H1 (cell line): Measurements from ENCODE around the gene CHRD. TPM values are rescaled to one million over a fixed set of nuclear protein-coding genes. Genes with fewer than 3 reads are reported as not detected.

Experiments used
- CTCF ChIA-PET: fragments of 300-600 bp; sonication (Branson Sonifier 250); formaldehyde crosslinking; loops from one replicate; lab custom pipeline; 2021; ENCODE audit not compliant: partially characterized antibody; lab: Charles Lee
- POLR2A ChIA-PET: fragments of 300-600 bp; sonication (Branson Sonifier 250); formaldehyde crosslinking; loops from one replicate; lab custom pipeline; 2021; ENCODE audit warnings: inconsistent platforms; ENCODE audit not compliant: partially characterized antibody; lab: Charles Lee
- DNase-seq, 2 experiments: peaks; one replicate each; pipeline versions ENCODE4 v3.0.0 to v3.0.0-alpha.2; 2010 to 2022; ENCODE audit warnings: low spot score in 2 of 2, low read depth in 1 of 2, mixed read lengths in 1 of 2
- FAIRE-seq: peaks from 2 replicates; lab custom pipeline; 2011; peaks lifted over from hg19 to GRCh38; lab: Jason Lieb, UNC
- H2AFZ ChIP-seq: 2 replicates; pipeline ENCODE4 v1.8.1; 2012; ENCODE audit warnings: low read length, inconsistent platforms
- H2AK5ac ChIP-seq: 2 replicates; pipeline ENCODE4 v1.6.1; 2013; ENCODE audit warnings: low read depth, low read length
- H2BK120ac ChIP-seq: replicated peaks from 2 replicates; pipeline ENCODE3; 2013; ENCODE audit warnings: low read depth, low read length, inconsistent platforms
- H2BK12ac ChIP-seq: 2 replicates; pipeline ENCODE4 v1.6.1; 2013; ENCODE audit warnings: low read depth, low read length
- H2BK15ac ChIP-seq: 2 replicates; pipeline ENCODE4 v1.6.1; 2013; ENCODE audit warnings: low read length
- H2BK20ac ChIP-seq: 2 replicates; pipeline ENCODE4 v1.6.1; 2013; ENCODE audit warnings: low read length
- H2BK5ac ChIP-seq: 2 replicates; pipeline ENCODE4 v1.6.1; 2013; ENCODE audit warnings: low read depth, low read length
- H3K14ac ChIP-seq: 2 replicates; pipeline ENCODE4 v1.6.1; 2013; ENCODE audit warnings: inconsistent platforms; ENCODE audit not compliant: insufficient read length
- H3K18ac ChIP-seq: 2 replicates; pipeline ENCODE4 v1.6.1; 2013; ENCODE audit warnings: low read length; ENCODE audit errors: extremely low read depth
- H3K23ac ChIP-seq: 2 replicates; pipeline ENCODE4 v1.6.1; 2013; ENCODE audit warnings: inconsistent platforms; ENCODE audit not compliant: insufficient read length
- H3K23me2 ChIP-seq: 2 replicates; pipeline ENCODE4 v1.6.1; 2013; ENCODE audit warnings: low read depth, low read length
- H3K27ac ChIP-seq: 2 replicates; pipeline ENCODE4 v1.6.1; 2011; ENCODE audit warnings: low read depth, low read length, inconsistent platforms
- H3K27me3 ChIP-seq, 4 experiments: replicated peaks in 1 of 4; 1 replicate in 1 of 4; 2 replicates in 3 of 4; pipeline versions ENCODE4 v1.6.1 to v1.8.1; 2011 to 2013; ENCODE audit warnings: low read length in 3 of 4, mild to moderate bottlenecking in 3 of 4, inconsistent platforms in 2 of 4, mixed read lengths in 2 of 4, moderate library complexity in 1 of 4; ENCODE audit not compliant: control insufficient read depth in 3 of 4, insufficient read depth in 3 of 4; ENCODE audit errors: extremely low read depth in 1 of 4
- H3K36me3 ChIP-seq, 4 experiments: 2 replicates each; pipeline versions ENCODE4 v1.6.1 to v1.8.1; 2011 to 2013; ENCODE audit warnings: mild to moderate bottlenecking in 4 of 4, low read length in 3 of 4, moderate library complexity in 2 of 4, control low read depth in 1 of 4, inconsistent platforms in 1 of 4; ENCODE audit not compliant: insufficient read depth in 4 of 4, control insufficient read depth in 2 of 4
- H3K4ac ChIP-seq: replicated peaks from 2 replicates; pipeline ENCODE3; 2013; ENCODE audit warnings: low read length, low read depth, mixed read lengths, inconsistent platforms; ENCODE audit not compliant: insufficient read length
- H3K4me1 ChIP-seq, 4 experiments: replicated peaks in 1 of 4; 1 replicate in 1 of 4; 2 replicates in 3 of 4; pipeline versions ENCODE4 v1.6.1 to v1.8.1; 2011 to 2013; ENCODE audit warnings: low read length in 3 of 4, inconsistent platforms in 2 of 4, mixed read lengths in 1 of 4; ENCODE audit not compliant: insufficient read depth in 4 of 4, control insufficient read depth in 3 of 4
- H3K4me2 ChIP-seq, 2 experiments: 2 replicates each; pipeline versions ENCODE4 v1.6.1 to v1.8.1; 2011 to 2013; ENCODE audit warnings: low read depth in 2 of 2, low read length in 2 of 2, control low read depth in 1 of 2, inconsistent platforms in 1 of 2, mild to moderate bottlenecking in 1 of 2; ENCODE audit not compliant: insufficient read depth in 1 of 2
- H3K4me3 ChIP-seq, 4 experiments: fragments of 200-600, 300-600 bp in 1 of 4; sonication (generic), shearing (Covaris generic), sonication (Bioruptor Twin) in 1 of 4; 2 replicates each; pipeline versions ENCODE4 v1.5.1 to v1.8.1; 2011 to 2016; ENCODE audit warnings: low read length in 4 of 4, low read depth in 3 of 4, control low read depth in 2 of 4, inconsistent platforms in 2 of 4, mild to moderate bottlenecking in 2 of 4, mixed read lengths in 1 of 4, moderate library complexity in 1 of 4; ENCODE audit not compliant: insufficient read depth in 2 of 4; ENCODE audit errors: extremely low read depth in 1 of 4
- H3K56ac ChIP-seq: replicated peaks from 2 replicates; pipeline ENCODE3; 2013; ENCODE audit warnings: low read depth, mild to moderate bottlenecking, mixed read lengths, low read length, inconsistent platforms; ENCODE audit not compliant: insufficient read length
- H3K79me1 ChIP-seq: 2 replicates; pipeline ENCODE4 v1.6.1; 2013; ENCODE audit warnings: low read depth, low read length, control low read depth
- H3K79me2 ChIP-seq, 2 experiments: 2 replicates each; pipeline versions ENCODE4 v1.6.1 to v1.8.1; 2012 to 2013; ENCODE audit warnings: low read length in 2 of 2, mild to moderate bottlenecking in 2 of 2, inconsistent platforms in 1 of 2; ENCODE audit not compliant: insufficient read depth in 2 of 2, control insufficient read depth in 1 of 2
- H3K9ac ChIP-seq, 4 experiments: replicated peaks in 1 of 4; 1 replicate in 1 of 4; 2 replicates in 3 of 4; pipeline versions ENCODE4 v1.6.1 to v1.8.1; 2011 to 2013; ENCODE audit warnings: low read depth in 3 of 4, low read length in 3 of 4, control low read depth in 2 of 4, mild to moderate bottlenecking in 2 of 4, moderate library complexity in 2 of 4, inconsistent platforms in 1 of 4; ENCODE audit errors: extremely low read depth in 1 of 4
- H3K9me3 ChIP-seq, 2 experiments: 2 replicates each; pipeline versions ENCODE4 v1.6.1 to v1.8.1; 2012 to 2013; ENCODE audit warnings: mild to moderate bottlenecking in 2 of 2, moderate library complexity in 2 of 2, control low read depth in 1 of 2, inconsistent platforms in 1 of 2, low read depth in 1 of 2, low read length in 1 of 2, mixed read lengths in 1 of 2; ENCODE audit not compliant: insufficient read depth in 2 of 2
- H4K20me1 ChIP-seq, 2 experiments: replicated peaks in 1 of 2; 2 replicates each; pipeline versions ENCODE3 to v1.8.1; 2011 to 2013; ENCODE audit warnings: inconsistent platforms in 2 of 2, low read length in 2 of 2, mild to moderate bottlenecking in 1 of 2; ENCODE audit not compliant: insufficient read depth in 2 of 2, control insufficient read depth in 1 of 2
- H4K5ac ChIP-seq: 2 replicates; pipeline ENCODE4 v1.6.1; 2013; ENCODE audit warnings: low read length, low read depth, mixed read lengths, inconsistent platforms; ENCODE audit not compliant: insufficient read length
- H4K8ac ChIP-seq: 2 replicates; pipeline ENCODE4 v1.8.0; 2013; ENCODE audit warnings: mild to moderate bottlenecking, moderate library complexity, low read length, inconsistent platforms; ENCODE audit not compliant: insufficient read depth; ENCODE audit errors: extremely low read depth
- H4K91ac ChIP-seq: replicated peaks from 2 replicates; pipeline ENCODE3; 2013; ENCODE audit warnings: low read length, mixed read lengths, inconsistent platforms; ENCODE audit not compliant: insufficient read length
- ATF2 ChIP-seq: IDR thresholded peaks from 2 replicates; pipeline ENCODE4 v1.6.1; 2012; ENCODE audit warnings: low read length, inconsistent platforms
- BACH1 ChIP-seq: IDR thresholded peaks from 2 replicates; pipeline ENCODE4 v1.6.1; 2012; ENCODE audit warnings: low read length, improper control_type of control experiment
- GABPA ChIP-seq: IDR thresholded peaks from 2 replicates; pipeline ENCODE4 v1.6.1; 2011; ENCODE audit warnings: mild to moderate bottlenecking, low read length, moderate library complexity, borderline replicate concordance; ENCODE audit not compliant: insufficient read depth
- HDAC2 ChIP-seq, 2 experiments: fragments of 300-600 bp in 1 of 2; sonication (generic) in 1 of 2; IDR thresholded peaks; 2 replicates each; pipeline ENCODE4 v1.6.1; 2011 to 2012; ENCODE audit warnings: low read depth in 2 of 2, low read length in 2 of 2, mild to moderate bottlenecking in 2 of 2, moderate library complexity in 2 of 2, borderline replicate concordance in 1 of 2, inconsistent platforms in 1 of 2
- HDAC6 ChIP-seq: IDR thresholded peaks from one replicate; pipeline ENCODE4 v1.7.1; 2012; ENCODE audit warnings: low read depth, mild to moderate bottlenecking, inconsistent platforms, low read length, moderate library complexity
- JUND ChIP-seq: IDR thresholded peaks from 2 replicates; pipeline ENCODE4 v1.6.1; 2011; ENCODE audit warnings: mild to moderate bottlenecking, improper control_type of control experiment, low read length
- RXRA ChIP-seq: IDR thresholded peaks from 2 replicates; pipeline ENCODE4 v1.6.1; 2011; ENCODE audit warnings: low read depth, mild to moderate bottlenecking, low read length, moderate library complexity; ENCODE audit not compliant: insufficient read depth
- SAP30 ChIP-seq: fragments of 300-600 bp; sonication (generic); IDR thresholded peaks from 2 replicates; pipeline ENCODE4 v1.7.1; 2012; ENCODE audit warnings: low read length, moderate library complexity, mild to moderate bottlenecking, inconsistent platforms; ENCODE audit not compliant: insufficient read depth, insufficient replicate concordance
- SP1 ChIP-seq: IDR thresholded peaks from 2 replicates; pipeline ENCODE4 v1.6.1; 2011; ENCODE audit warnings: low read depth, low read length
- SP2 ChIP-seq: IDR thresholded peaks from 2 replicates; pipeline ENCODE4 v1.6.1; 2012; ENCODE audit warnings: mild to moderate bottlenecking, low read length, inconsistent platforms
- SP4 ChIP-seq: IDR thresholded peaks from 2 replicates; pipeline ENCODE4 v1.6.1; 2012; ENCODE audit warnings: low read length, inconsistent platforms
- YY1 ChIP-seq: IDR thresholded peaks from 2 replicates; pipeline ENCODE4 v1.6.1; 2011; ENCODE audit warnings: low read depth, mild to moderate bottlenecking, low read length
- WGBS, 2 experiments: shearing (Covaris generic) in 1 of 2; methylation state at CpG; one replicate each; pipeline versions ENCODE4 v1.1.6 to v1.1.7; 2013 to 2015; ENCODE audit warnings: low lambda C conversion rate in 2 of 2, mixed read lengths in 2 of 2, inconsistent platforms in 1 of 2, low coverage in 1 of 2, missing lambda C conversion rate in 1 of 2; ENCODE audit not compliant: insufficient replicate concordance in 2 of 2, insufficient coverage in 1 of 2, insufficient read length in 1 of 2; ENCODE audit errors: extremely low coverage in 1 of 2, missing lambda C conversion rate in 1 of 2; 5-methylcytosine and 5-hydroxymethylcytosine counted together
- polyA plus RNA-seq, 7 experiments: library from polyadenylated mRNA; depleted of rRNA in 3 of 7; stranded (reverse) in 5 of 7; unstranded in 2 of 7; fragments of >200 nt in 5 of 7; fragments of 200-250 nt in 2 of 7; gene quantifications; 1 replicate in 5 of 7; 2 replicates in 1 of 7; 4 replicates in 1 of 7; pipeline versions ENCODE4 v1.2.1 to v1.2.3, GENCODE V29; 2011 to 2013; ENCODE audit warnings: missing spikeins in 2 of 7, mixed read lengths in 2 of 7
- total RNA-seq: library from RNA; stranded (reverse); fragmentation: NEBNext Ultra II Directional; extraction: Animal tissue kit (Norgen Biotek cat#: 25700); gene quantifications from 2 replicates; pipeline ENCODE4 v1.2.1, GENCODE V29; 2021

The CHRD gene
- total and polyA plus RNA-seq, 2 of the 8 experiments (the other 6 are each of a cell fraction or from before 2014, with no cell fraction given) = 0.62 to 0.86 TPM

GRCh38 chr3:184399410-184399809, 19.6 kb downstream of the CHRD start:
- Histone ChIP-seq H2BK5ac (no peak overlapping the region), H2AK5ac (no peak overlapping the region), H2BK120ac (no peak overlapping the region), H2BK20ac (no peak overlapping the region), H4K20me1 (no peaks in the 10 kb centered on the region), H4K5ac (no peak overlapping the region), H3K79me2 (no peaks in the 10 kb centered on the region), H3K4me1 (peaks cover 0 to 2% (median 0%) of the 10 kb centered on the region in 4 experiments; a peak in 1 of 7 replicates), H3K27ac (no peak overlapping the region), H3K23me2 (no peaks in the 10 kb centered on the region), H3K79me1 (no peaks in the 10 kb centered on the region), H3K36me3 (no peaks in the 10 kb centered on the region), H2AFZ (no peak overlapping the region), H3K4me2 (peak overlapping the region; percentile 13 to 50; a peak in 2 of 4 replicates), H3K27me3 (peaks cover 0 to 2% (median 0%) of the 10 kb centered on the region in 4 experiments; a peak in 1 of 7 replicates), H2BK12ac (no peak overlapping the region), H3K14ac (no peak overlapping the region), H3K56ac (no peak overlapping the region), H3K9me3 (no peaks in the 10 kb centered on the region), H4K8ac (no peak overlapping the region), H2BK15ac (no peak overlapping the region), H3K18ac (no peak overlapping the region), H3K4me3 (peak overlapping the region in 1 of 4 experiments; percentile 44; a peak in 2 of 8 replicates), H3K9ac (no peak overlapping the region), H3K4ac (no peak overlapping the region), H4K91ac (no peak overlapping the region), H3K23ac (no peak overlapping the region)
- ChIA-PET POLR2A (interaction anchor here (1.3 to 1.6 kb wide), 2 partner anchors 36 to 126 kb away, joined by 3 to 4 read pairs; no protein-coding TSS in a partner anchor), CTCF (interaction anchor here (0.6 to 2.4 kb wide), 5 partner anchors 14 to 142 kb away, joined by 4 to 6 read pairs (median 5); no protein-coding TSS in a partner anchor)
- FAIRE-seq (no peak), DNase-seq (no peak)
- WGBS, 2 experiments = 42% methylated on average over 8 of the region's 9 CpGs; no CpG with 5 or more reads in 1 of the 2 experiments
- TF ChIP-seq YY1 (no peak), JUND (no peak), SP4 (no peak), HDAC2 (IDR thresholded peaks at IDR 0.05; ENCODE audit: borderline replicate concordance in 1 of 2, low read depth in 2 of 2, low read length in 2 of 2) (no peak), SP2 (no peak), HDAC6 (no peak), BACH1 (no peak), ATF2 (no peak), SAP30 (no peak), GABPA (no peak), SP1 (no peak), RXRA (no peak)
